GM12892 (cell line): Measurements from ENCODE around the gene RNF7.
"Not testable (repeated sequence)": the region's sequence is repeated elsewhere in the genome, so short reads cannot be mapped to it uniquely, and the experiment has no call there.

ENCODE experiments used
- DNase-seq: peaks from one replicate; pipeline ENCODE4 v3.0.0; 2011; ENCODE audit not compliant: insufficient read length
- FAIRE-seq: peaks from 2 replicates; lab custom pipeline; 2011; peaks lifted over from hg19 to GRCh38; lab: Jason Lieb, UNC
- POLR2A ChIP-seq: IDR thresholded peaks from 2 replicates; pipeline ENCODE4 v1.6.1; 2011; ENCODE audit warnings: low read depth, low read length, control low read depth
- POLR2AphosphoS5 ChIP-seq: IDR thresholded peaks from 2 replicates; pipeline ENCODE4 v1.6.1; 2011; ENCODE audit warnings: low read depth, low read length, control low read depth
- TAF1 ChIP-seq: IDR thresholded peaks from 2 replicates; pipeline ENCODE4 v1.6.1; 2011; ENCODE audit warnings: low read depth, mild to moderate bottlenecking, control low read depth, low read length, borderline replicate concordance

The RNF7 gene

DNA sequence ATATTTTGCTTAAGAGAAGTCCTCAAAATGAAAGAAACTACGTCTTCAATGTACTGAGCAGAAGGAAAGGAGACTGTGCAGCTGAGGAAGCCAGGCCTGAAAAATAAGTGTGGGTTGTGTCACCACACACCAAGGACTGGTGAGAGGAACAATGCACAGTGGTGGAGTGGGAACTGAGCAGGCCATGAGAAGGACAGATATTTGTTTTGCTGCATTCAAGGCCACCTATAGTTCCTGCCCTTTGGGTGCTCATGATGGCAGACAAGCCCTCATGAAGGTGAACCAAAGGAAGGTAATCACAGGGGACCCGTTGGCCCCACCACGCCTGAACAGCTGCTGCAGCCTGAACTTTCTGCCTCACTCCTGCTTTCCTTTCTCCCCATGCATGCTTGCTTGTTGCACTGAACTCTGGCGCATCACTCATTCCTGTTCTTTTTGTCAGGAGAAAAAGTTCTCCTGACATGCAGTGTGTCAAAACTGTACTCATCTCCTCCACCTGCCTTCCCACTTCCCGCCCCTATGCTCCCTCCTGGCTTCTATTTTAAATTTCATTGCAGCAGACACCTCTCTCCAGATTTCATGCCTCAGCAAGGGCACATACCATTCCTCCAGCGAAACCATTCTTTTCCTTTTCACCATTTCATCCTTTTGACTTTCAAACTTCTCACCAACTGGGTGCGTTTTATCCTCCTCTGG lies 2.2 kb upstream of the RNF7 start:
- DNase-seq (no peak), FAIRE-seq (no peak)
- TF ChIP-seq POLR2AphosphoS5 = no peak
- TF ChIP-seq POLR2A = no peak
- no peak for TF ChIP-seq TAF1

DNA sequence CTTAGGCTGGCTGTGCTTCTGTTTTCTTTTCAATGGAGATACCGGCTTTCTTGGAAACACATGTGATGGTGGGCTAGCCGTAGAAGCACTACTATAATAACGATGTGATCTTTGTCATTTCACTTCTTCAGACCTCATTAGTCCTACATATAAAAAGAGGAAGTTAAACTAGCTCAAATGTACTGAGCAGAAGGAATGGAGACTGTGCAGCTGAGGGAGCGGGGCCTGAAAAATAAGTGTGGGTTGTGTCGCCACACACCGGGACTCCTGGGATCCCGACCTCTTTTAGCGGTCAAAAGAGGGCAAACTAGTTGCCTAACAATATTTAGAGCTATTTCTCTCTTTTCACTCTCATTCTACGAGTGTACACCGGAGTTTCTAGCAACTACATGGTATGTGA lies 1.0 kb upstream of the RNF7 start:
- TF ChIP-seq POLR2A = no peak
- no peak for TF ChIP-seq POLR2AphosphoS5
- no peak for TF ChIP-seq TAF1
- FAIRE-seq = peak; percentile 67
- peak; percentile 2 for DNase-seq

DNA sequence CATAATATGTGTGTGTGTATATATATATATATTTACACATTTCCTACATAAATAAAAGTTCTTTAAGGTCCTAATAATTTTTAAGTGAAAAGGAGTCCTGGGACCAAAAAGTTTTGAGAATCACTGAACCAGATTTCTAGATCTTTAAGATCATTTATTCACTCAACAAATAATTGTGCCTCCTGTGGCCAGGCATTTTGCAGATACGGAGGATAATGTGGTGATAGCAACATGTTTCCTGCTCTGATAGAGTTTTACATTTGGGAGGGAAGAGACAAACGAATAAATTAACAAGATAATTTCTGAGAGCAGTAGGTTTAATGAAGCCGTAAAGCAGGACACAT lies 448 bp upstream of the RNF7 start:
- FAIRE-seq (no peak), DNase-seq (no peak)
- no peak for TF ChIP-seq POLR2A
- no peak for TF ChIP-seq POLR2AphosphoS5
- no peak for TF ChIP-seq TAF1

DNA sequence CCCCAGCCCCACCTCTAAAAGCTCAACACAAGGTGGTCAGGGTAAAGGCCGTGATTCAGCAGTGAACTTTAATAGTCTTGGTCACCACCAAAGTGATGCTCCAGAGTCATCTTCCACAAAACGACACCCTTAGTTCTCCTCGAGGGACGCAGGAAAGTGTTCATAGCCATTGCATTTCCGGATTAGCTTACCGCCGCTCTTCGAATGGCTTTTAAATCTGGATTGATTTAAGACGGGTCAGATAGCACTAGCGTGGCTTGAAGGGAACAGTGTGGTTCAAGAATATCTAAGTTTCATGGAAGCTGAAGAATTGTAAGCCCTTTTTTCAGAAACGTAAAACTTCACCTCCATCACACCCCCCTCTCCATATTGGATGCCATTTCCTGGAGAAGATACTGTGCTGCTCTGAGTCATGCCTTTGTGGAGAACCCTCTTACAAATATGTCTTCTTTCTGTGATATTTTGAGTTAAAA lies 829 bp downstream of the RNF7 start:
- peak; percentile 89 for FAIRE-seq
- TF ChIP-seq TAF1 (no peak), POLR2AphosphoS5 (no peak), POLR2A (no peak)
- no peak for DNase-seq

DNA sequence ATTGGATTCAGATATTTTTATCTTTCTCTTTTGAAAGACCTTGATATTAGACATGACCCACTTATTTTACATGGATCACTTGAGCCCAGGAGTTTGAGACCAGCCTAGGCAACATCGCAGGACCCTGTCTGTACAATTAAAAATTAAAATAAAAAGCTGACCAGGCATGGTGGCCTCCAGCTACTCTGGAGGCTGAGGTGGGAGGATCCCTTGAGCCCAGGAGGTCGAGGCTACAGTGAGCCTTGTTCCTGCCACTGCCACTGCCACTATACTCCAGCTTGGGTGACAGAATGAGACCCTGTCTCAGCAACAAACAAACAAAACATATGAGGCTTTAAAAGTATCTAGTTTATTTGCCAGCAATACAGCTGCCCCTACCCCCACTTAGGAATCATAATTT lies 1.6 kb downstream of the RNF7 start:
- FAIRE-seq (peak; percentile 24), DNase-seq (no peak)
- TF ChIP-seq POLR2AphosphoS5 (no peak), POLR2A (no peak), TAF1 (no peak)

DNA sequence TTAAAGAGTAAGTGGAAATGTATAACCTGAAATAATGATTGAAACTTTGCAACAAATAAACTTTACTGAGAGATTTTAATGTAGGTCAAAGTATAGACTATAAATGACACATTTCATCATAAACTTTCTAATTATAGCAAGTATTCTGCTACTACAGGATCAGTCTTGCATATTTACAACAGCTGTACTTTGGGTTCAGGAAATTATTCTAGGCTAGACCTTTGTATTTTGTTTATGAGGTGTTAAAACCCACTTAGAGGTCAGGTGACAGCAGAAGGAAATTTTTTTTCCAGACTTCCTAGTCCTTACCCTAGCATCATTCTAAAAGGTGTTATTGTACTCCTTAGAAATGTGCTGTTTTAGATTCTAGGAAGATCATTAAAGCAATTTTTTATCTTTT lies 2.3 kb downstream of the RNF7 start:
- TF ChIP-seq TAF1 (no peak), POLR2AphosphoS5 (no peak), POLR2A (no peak)
- DNase-seq = no peak
- no peak for FAIRE-seq

DNA sequence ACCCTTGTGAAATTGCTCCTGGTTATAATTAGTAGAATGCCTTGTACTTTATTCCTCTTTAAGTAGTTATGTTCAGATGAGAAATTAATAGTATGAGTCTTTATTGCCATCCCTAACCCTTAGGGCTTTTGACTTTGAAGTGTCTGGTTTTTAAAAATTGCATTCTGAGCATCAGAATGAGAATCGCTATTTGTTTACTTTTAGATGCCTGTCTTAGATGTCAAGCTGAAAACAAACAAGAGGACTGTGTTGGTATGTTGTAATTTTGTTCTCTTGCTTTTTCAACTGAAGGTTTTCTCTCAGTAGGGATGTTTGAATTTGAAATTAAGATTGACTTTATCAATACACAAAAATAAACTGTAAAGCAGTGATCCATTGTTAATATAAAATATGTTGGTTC lies 5.2 kb downstream of the RNF7 start:
- FAIRE-seq (no peak), DNase-seq (no peak)
- TF ChIP-seq TAF1 (no peak), POLR2AphosphoS5 (no peak), POLR2A (no peak)

DNA sequence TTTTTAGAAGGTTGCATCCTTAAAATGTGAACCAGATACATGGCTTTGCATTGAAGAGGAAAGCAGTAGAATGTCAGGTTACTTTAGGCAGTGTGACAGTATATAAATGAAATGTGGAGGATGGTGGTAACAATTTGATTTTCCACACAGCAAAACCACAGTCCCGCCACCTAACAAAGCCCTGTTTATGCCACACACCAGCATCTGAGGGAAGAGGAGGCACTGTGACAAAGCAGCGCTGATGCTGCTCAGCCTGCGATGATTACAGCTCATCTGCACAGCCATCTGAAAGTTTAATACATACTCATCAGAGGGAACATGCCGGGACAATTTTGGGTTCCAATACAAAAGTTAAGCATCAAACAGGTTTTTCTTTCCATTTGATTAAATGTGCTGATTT lies 8.9 kb downstream of the RNF7 start:
- TF ChIP-seq TAF1 = no peak
- TF ChIP-seq POLR2AphosphoS5 = no peak
- no peak for TF ChIP-seq POLR2A
- DNase-seq (no peak), FAIRE-seq (no peak)

DNA sequence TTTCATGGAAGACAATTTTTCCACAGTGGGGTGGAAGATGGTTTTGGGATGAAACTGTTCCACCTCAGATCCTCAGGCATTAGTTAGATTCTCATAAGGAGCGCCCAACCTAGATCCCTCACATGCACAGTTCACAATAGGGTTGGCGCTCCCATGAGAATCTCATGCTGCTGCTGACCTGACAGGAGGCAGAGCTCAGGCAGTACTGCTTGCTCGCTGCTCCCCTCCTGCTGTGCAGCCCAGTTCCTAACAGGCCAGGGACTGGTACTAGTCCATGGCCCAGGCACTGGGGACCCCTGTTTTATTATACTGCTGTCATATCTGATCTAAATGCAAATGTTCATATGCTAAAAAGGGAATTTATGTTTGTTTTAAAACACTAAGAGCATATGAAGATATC lies 15.3 kb downstream of the RNF7 start:
- no peak for FAIRE-seq
- TF ChIP-seq POLR2AphosphoS5 (no peak), POLR2A (no peak), TAF1 (no peak)

DNA sequence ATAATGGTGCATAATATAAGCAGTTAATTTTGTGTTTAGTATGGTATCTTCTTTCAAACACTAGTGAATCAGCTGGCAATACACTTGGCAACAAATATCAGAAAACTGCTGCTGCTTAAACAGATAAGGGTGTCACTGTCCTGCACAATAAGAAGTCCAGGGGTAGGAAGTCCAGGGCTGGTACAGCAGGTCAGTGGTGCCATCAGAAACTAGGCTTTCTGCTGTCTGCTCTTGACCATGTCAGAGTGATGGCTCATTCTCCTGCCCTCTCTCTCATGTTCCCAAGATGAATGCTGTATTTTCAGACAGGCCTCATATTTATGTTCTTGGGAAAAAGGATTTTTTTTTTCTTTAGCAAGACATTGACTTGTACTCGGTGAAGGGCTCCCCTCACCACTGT lies 15.9 kb downstream of the RNF7 start:
- no peak for FAIRE-seq
- TF ChIP-seq POLR2A (no peak), TAF1 (no peak), POLR2AphosphoS5 (no peak)
- DNase-seq = no peak

More for the DNA sequence above, 15.3 kb downstream of the RNF7 start:
- DNase-seq = no peak

DNA sequence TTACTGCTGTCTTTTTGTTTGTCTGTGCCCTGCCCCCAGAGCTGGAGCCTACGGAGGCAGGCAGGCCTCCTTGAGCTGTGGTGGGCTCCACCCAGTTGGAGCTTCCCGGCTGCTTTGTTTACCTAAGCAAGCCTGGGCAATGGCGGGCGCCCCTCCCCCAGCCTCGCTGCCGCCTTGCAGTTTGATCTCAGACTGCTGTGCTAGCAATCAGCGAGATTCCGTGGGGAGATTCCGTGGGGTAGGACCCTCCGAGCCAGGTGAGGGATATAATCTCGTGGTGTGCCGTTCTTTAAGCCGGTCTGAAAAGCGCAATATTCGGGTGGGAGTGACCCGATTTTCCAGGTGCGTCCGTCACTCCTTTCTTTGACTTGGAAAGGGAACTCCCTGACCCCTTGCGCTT lies 24.5 kb downstream of the RNF7 start:
- not testable (repeated sequence) for FAIRE-seq, DNase-seq

DNA sequence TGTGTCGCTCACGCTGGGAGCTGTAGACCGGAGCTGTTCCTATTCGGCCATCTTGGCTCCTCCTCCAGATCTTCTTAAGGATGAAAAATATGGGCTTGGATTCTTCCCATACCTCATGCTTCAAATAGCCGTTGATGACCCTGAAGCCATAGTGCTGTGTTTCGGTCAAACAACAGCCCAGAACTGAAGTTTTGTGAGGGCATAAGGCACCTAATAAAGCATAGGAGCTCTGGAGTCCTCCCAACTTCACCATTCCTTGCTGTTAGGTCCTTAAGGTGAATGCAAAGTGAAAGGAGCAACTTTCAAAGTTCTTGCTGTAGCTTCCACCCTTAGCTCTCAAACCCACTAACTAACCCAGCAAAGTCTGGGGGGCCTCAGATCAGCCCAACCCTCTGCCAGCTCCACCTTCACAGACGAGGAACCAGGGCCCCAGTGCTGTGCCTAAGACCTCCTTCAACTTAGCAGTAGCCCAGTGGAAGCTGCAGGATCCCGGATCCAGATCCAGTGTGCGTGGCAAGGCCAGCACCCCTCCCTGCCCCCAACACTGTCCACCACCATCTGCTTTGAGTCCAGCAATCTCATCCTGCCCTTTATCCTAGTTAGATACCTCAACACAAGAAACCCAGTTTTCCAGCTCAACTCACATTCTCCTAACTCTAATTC lies 25.1 kb downstream of the RNF7 start, which contains the start of gene GRK7:
TSS of gene GRK7 (plus strand) at position 321 of the 663 bp plus-strand sequence. CDS start 14,877 bp downstream, outside the sequence.
- FAIRE-seq = no peak
- no peak for TF ChIP-seq POLR2AphosphoS5
- TF ChIP-seq TAF1 = no peak
- TF ChIP-seq POLR2A = no peak
- no peak for DNase-seq
